GM12878 (cell line): ENCODE measurements around the gene DAO. TPM values are rescaled to one million over a fixed set of nuclear protein-coding genes. Genes with fewer than 3 reads are reported as not detected.
A peak's percentile ranks its signal among the peaks of the same experiment; 100 is the strongest.

Source experiments
- ATF3 ChIP-seq: IDR thresholded peaks from 2 replicates; pipeline ENCODE4 v1.6.1; 2011; ENCODE audit warnings: low read depth, mild to moderate bottlenecking, low read length, moderate library complexity, borderline replicate concordance; ENCODE audit errors: extremely low read depth
- BACH1 ChIP-seq: fragments of 450-650 bp; IDR thresholded peaks from 2 replicates; pipeline ENCODE4 v1.6.1; 2017; ENCODE audit warnings: mild to moderate bottlenecking, borderline replicate concordance
- CEBPB ChIP-seq, 2 experiments: fragments of 150-350 bp in 1 of 2; IDR thresholded peaks; 2 replicates each; pipeline ENCODE4 v1.6.1; 2012 to 2014; ENCODE audit warnings: low read depth in 2 of 2, low read length in 2 of 2, borderline replicate concordance in 1 of 2, inconsistent platforms in 1 of 2
- CHD2 ChIP-seq: IDR thresholded peaks from 2 replicates; pipeline ENCODE4 v1.6.1; 2011; ENCODE audit warnings: low read depth, low read length, improper control_type of control experiment, borderline replicate concordance
- RAD21 ChIP-seq: IDR thresholded peaks from 2 replicates; pipeline ENCODE4 v1.6.1; 2011; ENCODE audit warnings: mild to moderate bottlenecking, low read depth, low read length, moderate library complexity; ENCODE audit not compliant: insufficient read depth
- TCF3 ChIP-seq: IDR thresholded peaks from 2 replicates; pipeline ENCODE4 v1.6.1; 2012; ENCODE audit warnings: low read depth, mild to moderate bottlenecking, low read length, borderline replicate concordance; ENCODE audit not compliant: insufficient read depth
- USF1 ChIP-seq: IDR thresholded peaks from 2 replicates; pipeline ENCODE4 v1.6.1; 2011; ENCODE audit warnings: borderline replicate concordance, low read depth, mild to moderate bottlenecking, moderate library complexity, mixed read lengths, low read length; ENCODE audit not compliant: insufficient read depth; ENCODE audit errors: extremely low read length
- ZBTB4 ChIP-seq: fragments of 450-650 bp; formaldehyde crosslinking; IDR thresholded peaks from 2 replicates; pipeline ENCODE4 v1.4.0; 2022; ENCODE audit warnings: mild to moderate bottlenecking, moderate library complexity
- polyA plus RNA-seq, 11 experiments: library from polyadenylated mRNA; depleted of rRNA in 4 of 11; unstranded in 6 of 11; stranded (reverse) in 5 of 11; fragments of >200 nt; fragmentation: Nextera tagmentation in 4 of 11; fragmentation: Illumina TruSeq in 1 of 11; extraction: Ambion mirVana in 4 of 11; extraction: Trizol in 1 of 11; gene quantifications; 1 replicate in 1 of 11; 2 replicates in 10 of 11; pipeline versions ENCODE4 v1.2.1 to v1.2.3, GENCODE V29; 2011 to 2016; ENCODE audit warnings: inconsistent platforms in 2 of 11, missing spikeins in 2 of 11, low read depth in 1 of 11
- total RNA-seq, 4 experiments: library from RNA; depleted of rRNA in 3 of 4; stranded (reverse); fragments of >200 nt in 3 of 4; fragmentation: Illumina TruSeq in 1 of 4; extraction: Trizol in 1 of 4; gene quantifications; 2 replicates each; pipeline versions ENCODE4 v1.2.1 to v1.2.3, GENCODE V29; 2013 to 2021

Gene DAO
- total and polyA plus RNA-seq, 10 of the 15 experiments (the other 5 are each of a cell fraction or from before 2014, with no cell fraction given) = 0.15 TPM; not detected in 9

- TF ChIP-seq ZBTB4 (CRISPR knock-in tag) (no peak), TCF3 (no peak), BACH1 (no peak), ATF3 (0 out of 2 replicates have a peak, but pooled peaks have one; percentile 12), RAD21 (no peak), CHD2 (no peak), CEBPB (IDR thresholded peaks at IDR 0.05; ENCODE audit: borderline replicate concordance in 1 of 2, low read depth in 2 of 2, low read length in 2 of 2) (no peak), USF1 (peak; percentile 59)
Observed at GRCh38 chr12:108939594-108939993, 59.7 kb downstream of the DAO start (continued).
